SU-DHL-6 (cell line): ENCODE results near the gene DPP10.

Experiments used
- H2AFZ ChIP-seq: fragments of 200-600 bp; sonication (generic); 2 replicates; pipeline ENCODE4 v1.6.1; 2014; ENCODE audit warnings: low read depth, mild to moderate bottlenecking, moderate library complexity, mixed read lengths, antibody characterized with exemption, low read length; ENCODE audit not compliant: severe bottlenecking
- H3F3A ChIP-seq: fragments of 200-600 bp; shearing (Covaris generic); 2 replicates; pipeline ENCODE4 v1.6.0; 2016; ENCODE audit warnings: antibody characterized with exemption, mild to moderate bottlenecking; ENCODE audit not compliant: insufficient read depth
- H3K27ac ChIP-seq: fragments of 200-600 bp; sonication (generic); 2 replicates; pipeline ENCODE4 v1.5.1; 2016; ENCODE audit warnings: low read depth, mild to moderate bottlenecking, low read length, moderate library complexity, mixed read lengths
- H3K27me3 ChIP-seq: fragments of 200-600 bp; sonication (generic), shearing (Covaris generic); 2 replicates; pipeline ENCODE4 v1.6.0; 2014; ENCODE audit warnings: mild to moderate bottlenecking, low read length
- H3K36me3 ChIP-seq: fragments of 200-600 bp; sonication (generic); 2 replicates; pipeline ENCODE4 v1.6.1; 2014; ENCODE audit warnings: mild to moderate bottlenecking, low read length, mixed read lengths
- H3K4me2 ChIP-seq: fragments of 300-600, 200-600 bp; shearing (Covaris generic), sonication (generic); 2 replicates; pipeline ENCODE4 v1.6.0; 2014; ENCODE audit warnings: low read length, low read depth, mild to moderate bottlenecking; ENCODE audit not compliant: poor library complexity, severe bottlenecking
- H3K4me3 ChIP-seq: fragments of 200-600 bp; sonication (generic); 2 replicates; pipeline ENCODE4 v1.5.1; 2014; ENCODE audit warnings: antibody characterized with exemption, low read length, mild to moderate bottlenecking, mixed read lengths; ENCODE audit not compliant: insufficient read depth, poor library complexity, severe bottlenecking
- H3K79me2 ChIP-seq: fragments of 200-600 bp; sonication (generic); 2 replicates; pipeline ENCODE4 v1.6.1; 2014; ENCODE audit warnings: mild to moderate bottlenecking, low read length, moderate library complexity; ENCODE audit not compliant: insufficient read depth
- H3K9ac ChIP-seq: fragments of 200-600 bp; sonication (generic); 2 replicates; pipeline ENCODE4 v1.7.0; 2014; ENCODE audit warnings: mild to moderate bottlenecking, low read length
- H3K9me2 ChIP-seq: fragments of 200-600 bp; sonication (generic); replicated peaks from 2 replicates; pipeline ENCODE4 v1.6.1; 2014; ENCODE audit warnings: low read length; ENCODE audit not compliant: insufficient read depth
- H3K9me3 ChIP-seq: fragments of 200-600 bp; sonication (generic); 2 replicates; pipeline ENCODE4 v1.6.1; 2014; ENCODE audit warnings: low read length, mixed read lengths; ENCODE audit not compliant: insufficient read depth
- H4K20me1 ChIP-seq: fragments of 200-600 bp; sonication (generic); 2 replicates; pipeline ENCODE4 v1.6.1; 2014; ENCODE audit warnings: low read depth, mild to moderate bottlenecking, antibody characterized with exemption, low read length, moderate library complexity, mixed read lengths
- CTCF ChIP-seq: fragments of 200-600 bp; sonication (generic); IDR thresholded peaks from one replicate; pipeline ENCODE4 v1.5.1; 2017; ENCODE audit warnings: antibody characterized with exemption, mild to moderate bottlenecking, low read length, moderate library complexity; ENCODE audit not compliant: insufficient read depth, poor library complexity, severe bottlenecking
- EZH2phosphoT487 ChIP-seq: fragments of 200-600 bp; sonication (generic), shearing (Covaris generic); conservative IDR thresholded peaks from 2 replicates; pipeline ENCODE4 v1.6.1; 2018; ENCODE audit warnings: mild to moderate bottlenecking, antibody characterized with exemption, low read length, moderate library complexity, mixed read lengths

Gene DPP10

GRCh38 chr2:115733190-115733775, 1290.8 kb downstream of the DPP10 start:
- Histone ChIP-seq H3K27ac (no peak overlapping the region), H3F3A (no peaks in the 10 kb centered on the region), H4K20me1 (no peaks in the 10 kb centered on the region), H3K9me3 (no peaks in the 10 kb centered on the region), H3K9me2 (0 out of 2 replicates have a peak, but pooled peaks cover 3% of the 10 kb centered on the region), H2AFZ (no peak overlapping the region), H3K27me3 (no peaks in the 10 kb centered on the region), H3K4me3 (no peak overlapping the region), H3K79me2 (no peaks in the 10 kb centered on the region), H3K36me3 (no peaks in the 10 kb centered on the region), H3K4me2 (no peak overlapping the region), H3K9ac (no peak overlapping the region)
- no peak for TF ChIP-seq EZH2phosphoT487
- TF ChIP-seq CTCF: no peak

GRCh38 chr2:115738111-115738510, 1295.7 kb downstream of the DPP10 start:
- H3K9me2 ChIP-seq: no peaks in the 10 kb centered on the region
- TF ChIP-seq CTCF (no peak), EZH2phosphoT487 (no peak)

GRCh38 chr2:115739574-115739973, 1297.1 kb downstream of the DPP10 start:
- H3K9me2 ChIP-seq: no peaks in the 10 kb centered on the region
- H3K4me3 ChIP-seq: no peak overlapping the region
- H4K20me1 ChIP-seq: no peaks in the 10 kb centered on the region
- H2AFZ ChIP-seq: no peak overlapping the region
- no peak overlapping the region for H3K9ac ChIP-seq
- no peak overlapping the region for H3K27ac ChIP-seq
- H3K4me2 ChIP-seq: no peak overlapping the region
- no peaks in the 10 kb centered on the region for H3K27me3 ChIP-seq
- no peaks in the 10 kb centered on the region for H3F3A ChIP-seq
- no peaks in the 10 kb centered on the region for H3K79me2 ChIP-seq
- H3K9me3 ChIP-seq: no peaks in the 10 kb centered on the region
- H3K36me3 ChIP-seq: no peaks in the 10 kb centered on the region
- TF ChIP-seq EZH2phosphoT487 (no peak), CTCF (no peak)

More at GRCh38 chr2:115738111-115738510, 1295.7 kb downstream of the DPP10 start:
- no peaks in the 10 kb centered on the region for H4K20me1 ChIP-seq
- no peak overlapping the region for H2AFZ ChIP-seq
- H3K4me2 ChIP-seq: no peak overlapping the region
- H3K4me3 ChIP-seq: no peak overlapping the region
- no peaks in the 10 kb centered on the region for H3K9me3 ChIP-seq
- no peak overlapping the region for H3K9ac ChIP-seq
- no peaks in the 10 kb centered on the region for H3K36me3 ChIP-seq
- no peak overlapping the region for H3K27ac ChIP-seq
- no peaks in the 10 kb centered on the region for H3F3A ChIP-seq
- H3K27me3 ChIP-seq: no peaks in the 10 kb centered on the region
- no peaks in the 10 kb centered on the region for H3K79me2 ChIP-seq
